PFSK-1 (cell line): ENCODE measurements around the gene MKI67.

Experiments used
- FOXP2 ChIP-seq: optimal IDR thresholded peaks from 2 replicates; pipeline ENCODE3; 2011; ENCODE audit warnings: borderline replicate concordance, control low read depth, inconsistent platforms; ENCODE audit not compliant: insufficient read depth; ENCODE audit errors: extremely low read length, extremely low read depth
- POLR2AphosphoS5 ChIP-seq: IDR thresholded peaks from 2 replicates; pipeline ENCODE4 v1.6.1; 2012; ENCODE audit warnings: low read depth, mild to moderate bottlenecking, control low read depth, low read length, moderate library complexity
- REST ChIP-seq, 2 experiments: IDR thresholded peaks; 2 replicates each; pipeline versions ENCODE4 v1.6.1 to v1.8.0; 2011 to 2012; ENCODE audit warnings: low read depth in 2 of 2, low read length in 2 of 2, control low read depth in 1 of 2, inconsistent platforms in 1 of 2, mild to moderate bottlenecking in 1 of 2, moderate library complexity in 1 of 2; ENCODE audit not compliant: insufficient read depth in 1 of 2
- SIN3A ChIP-seq: IDR thresholded peaks from 2 replicates; pipeline ENCODE4 v1.6.1; 2012; ENCODE audit warnings: mild to moderate bottlenecking, low read length, moderate library complexity, borderline replicate concordance; ENCODE audit not compliant: insufficient read depth
- TAF1 ChIP-seq: IDR thresholded peaks from 2 replicates; pipeline ENCODE4 v1.6.1; 2012; ENCODE audit warnings: low read length, control low read depth, borderline replicate concordance; ENCODE audit not compliant: insufficient read depth

MKI67 gene

GRCh38 chr10:128151031-128151430 lies 24.8 kb upstream of the MKI67 start:
- TF ChIP-seq FOXP2 (no peak), POLR2AphosphoS5 (no peak), SIN3A (no peak), REST (IDR thresholded peaks at IDR 0.05; ENCODE audit: insufficient read depth in 1 of 2, low read depth in 2 of 2, low read length in 2 of 2) (no peak), TAF1 (no peak)

DNA sequence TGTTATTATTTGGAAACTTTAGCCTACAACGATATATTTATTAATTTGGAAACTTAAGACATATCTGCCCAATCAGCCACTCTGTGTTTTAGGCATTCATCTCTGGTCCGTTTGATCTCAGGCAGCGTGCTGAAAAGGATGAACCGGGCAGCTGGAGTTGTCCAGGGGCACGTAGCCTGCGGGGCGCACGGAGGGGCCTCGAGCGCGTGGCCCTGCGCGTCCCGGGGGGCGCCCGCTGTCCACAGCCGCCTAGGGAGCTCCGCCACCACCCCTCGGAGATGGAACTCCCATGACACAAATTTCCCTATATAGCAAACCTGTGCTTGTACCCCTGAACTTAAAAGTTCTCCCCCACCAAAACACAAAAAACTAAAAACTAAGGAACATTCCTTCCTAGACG lies 24.3 kb upstream of the MKI67 start:
- no peak for TF ChIP-seq TAF1
- no peak for TF ChIP-seq SIN3A
- TF ChIP-seq FOXP2: no peak
- TF ChIP-seq POLR2AphosphoS5: no peak

GRCh38 chr10:128150045-128150493 lies 23.8 kb upstream of the MKI67 start:
- TF ChIP-seq FOXP2: peak; percentile 88
- TF ChIP-seq REST (IDR thresholded peaks at IDR 0.05; ENCODE audit: insufficient read depth in 1 of 2, low read depth in 2 of 2, low read length in 2 of 2): no peak

DNA sequence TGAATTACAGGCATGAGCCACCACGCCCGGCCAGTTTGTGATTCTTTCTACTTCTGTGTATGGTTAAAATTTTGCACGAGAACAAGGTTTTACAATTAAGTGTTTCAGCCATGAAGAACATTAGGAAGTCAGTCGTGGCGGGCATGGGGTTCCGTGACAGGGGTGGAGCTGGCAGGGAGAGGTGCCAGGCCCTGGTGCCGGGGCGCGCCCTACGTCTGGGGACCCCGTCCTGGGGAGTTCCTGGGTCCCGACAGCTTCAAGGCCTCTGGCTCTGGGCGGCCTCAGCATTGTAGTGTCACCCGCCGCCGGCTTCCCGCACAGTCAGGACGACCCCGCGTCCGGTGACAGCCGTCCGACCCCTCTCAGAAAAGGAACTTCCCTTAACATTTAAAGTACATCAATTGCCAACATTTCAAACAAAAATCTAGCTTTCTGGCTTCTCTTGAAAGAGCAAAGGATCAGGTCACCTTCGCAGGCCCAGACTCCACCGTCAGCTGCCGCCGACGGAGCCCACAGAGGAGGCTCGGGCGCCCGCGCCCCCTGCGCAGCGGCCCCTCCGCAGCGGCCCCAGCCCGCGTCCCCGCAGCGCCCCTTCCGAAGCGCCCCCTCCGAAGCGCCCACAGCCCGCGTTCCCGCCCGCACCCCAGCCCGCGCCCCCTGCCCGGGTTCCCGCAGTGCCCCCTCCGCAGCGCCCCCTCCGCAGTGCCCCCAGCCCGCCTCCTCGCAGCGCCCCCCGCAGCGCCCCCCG lies 23.2 kb upstream of the MKI67 start:
- no peak for TF ChIP-seq FOXP2
- TF ChIP-seq TAF1: no peak
- TF ChIP-seq SIN3A: no peak
- no peak for TF ChIP-seq POLR2AphosphoS5
- TF ChIP-seq REST (IDR thresholded peaks at IDR 0.05; ENCODE audit: insufficient read depth in 1 of 2, low read depth in 2 of 2, low read length in 2 of 2): no peak

DNA sequence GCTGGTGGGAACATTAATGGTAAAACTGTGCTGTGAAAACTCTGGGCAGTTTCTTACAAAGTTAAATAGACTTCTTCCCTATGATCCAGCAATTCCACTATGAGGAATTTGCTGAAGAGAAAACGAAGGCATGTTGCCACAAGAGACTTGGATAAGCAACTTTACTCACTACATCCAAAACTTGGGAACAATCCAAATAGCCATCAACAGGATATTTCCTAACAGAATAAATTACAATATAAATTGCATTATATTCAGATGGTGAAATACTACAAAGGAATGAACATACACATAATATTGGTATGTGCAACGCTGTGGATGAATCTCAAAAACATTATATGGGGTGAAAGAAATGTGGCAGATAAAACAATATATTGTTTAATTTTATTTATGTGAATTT lies 21.4 kb upstream of the MKI67 start:
- no peak for TF ChIP-seq SIN3A
- no peak for TF ChIP-seq REST (IDR thresholded peaks at IDR 0.05; ENCODE audit: insufficient read depth in 1 of 2, low read depth in 2 of 2, low read length in 2 of 2)
- TF ChIP-seq TAF1: no peak
- no peak for TF ChIP-seq POLR2AphosphoS5
- no peak for TF ChIP-seq FOXP2
